Panc1 (cell line): ENCODE data around the gene NEK2.

Source experiments
- CTCF ChIP-seq: fragments of 450-650 bp; IDR thresholded peaks from 2 replicates; pipeline ENCODE4 v1.5.1; 2017; ENCODE audit warnings: mild to moderate bottlenecking
- POLR2AphosphoS5 ChIP-seq: IDR thresholded peaks from 2 replicates; pipeline ENCODE4 v1.6.1; 2012; ENCODE audit warnings: mild to moderate bottlenecking, low read depth, low read length, moderate library complexity

DNA sequence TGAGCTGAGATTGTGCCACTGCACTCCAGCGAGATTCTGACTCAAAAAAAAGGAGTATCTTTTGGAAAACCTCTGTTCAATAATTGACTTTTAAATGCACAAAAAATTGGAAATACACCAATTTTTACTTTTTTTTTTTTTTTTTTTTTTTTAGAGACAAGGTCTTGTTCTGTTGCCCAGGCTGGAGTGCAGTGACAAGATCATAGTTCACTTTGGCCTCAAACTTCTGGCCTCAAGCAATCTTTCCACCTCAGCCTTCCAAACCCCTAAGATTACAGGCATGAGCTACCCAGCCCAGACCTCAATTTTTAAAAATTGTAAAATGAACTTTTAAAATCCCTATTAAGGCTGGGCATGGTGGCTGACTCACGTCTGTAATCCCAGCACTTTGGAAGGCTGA is 30.8 kb downstream of the NEK2 start:
- TF ChIP-seq CTCF, result no peak
- TF ChIP-seq POLR2AphosphoS5, result no peak
